Superior temporal gyrus (tissue), 1 donor: ENCODE measurements around the gene PRCP.

ENCODE experiments used
- DNase-seq: peaks from one replicate; pipeline ENCODE4 v3.0.0-alpha.2; 2016; ENCODE audit errors: extremely low spot score

Gene PRCP

DNA sequence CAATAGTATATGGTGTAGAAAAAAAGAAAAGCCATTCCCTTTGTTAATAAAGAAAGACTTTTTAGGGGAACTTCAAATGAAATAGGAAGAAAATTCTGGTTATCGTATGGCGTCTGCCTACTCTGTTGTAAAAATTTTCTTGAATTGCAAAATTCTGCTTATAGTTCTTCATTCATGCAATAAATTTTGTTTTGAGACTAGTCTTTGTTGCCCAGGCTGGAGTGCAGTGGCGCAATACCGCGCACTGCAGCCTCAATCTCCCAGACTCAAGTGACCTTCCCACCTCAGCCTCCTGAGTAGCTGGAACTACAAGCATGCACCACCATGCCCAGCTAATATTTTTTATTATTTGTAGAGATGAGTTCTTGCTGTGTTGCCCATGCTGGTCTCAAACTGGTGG is 7.1 kb upstream of the PRCP start:
- no peak for DNase-seq

DNA sequence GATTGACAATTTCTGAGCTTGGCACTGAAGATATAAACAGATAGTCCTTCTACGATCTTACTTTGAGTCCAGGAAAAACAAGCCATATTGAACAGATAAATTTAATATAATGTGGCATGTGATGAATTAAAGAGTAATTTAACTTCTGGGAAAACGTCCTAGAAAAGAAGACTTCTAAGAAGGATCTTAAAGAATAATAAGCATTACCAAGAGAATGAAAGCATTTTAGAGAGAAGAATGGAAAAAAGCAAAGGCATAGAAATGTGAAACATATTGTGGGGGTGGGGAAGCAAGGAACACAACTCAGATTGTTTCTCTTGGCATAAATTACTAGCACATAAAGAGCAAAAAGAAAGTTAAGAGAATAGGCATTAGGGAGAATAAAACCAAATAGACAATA is 6.7 kb upstream of the PRCP start:
- DNase-seq: peak; percentile 28

DNA sequence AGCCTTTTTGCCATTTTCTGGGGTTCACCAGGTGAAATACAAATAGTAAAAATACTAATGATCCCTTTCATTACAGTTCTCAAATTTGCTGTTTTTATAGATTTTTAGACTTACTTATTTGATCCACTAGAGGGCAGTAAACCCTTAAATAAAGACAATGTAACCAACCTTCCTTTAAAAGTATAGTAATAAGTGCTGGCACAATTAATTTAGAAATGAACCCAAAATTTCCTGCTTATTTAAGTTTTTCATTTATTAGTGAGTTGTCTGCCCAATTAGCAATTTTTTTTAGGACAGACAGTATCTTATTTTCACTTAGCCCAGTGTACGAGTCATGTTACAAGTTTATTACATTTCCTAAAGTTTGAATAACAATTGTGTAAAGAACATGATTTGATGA is 6.0 kb upstream of the PRCP start:
- DNase-seq: peak; percentile 79

DNA sequence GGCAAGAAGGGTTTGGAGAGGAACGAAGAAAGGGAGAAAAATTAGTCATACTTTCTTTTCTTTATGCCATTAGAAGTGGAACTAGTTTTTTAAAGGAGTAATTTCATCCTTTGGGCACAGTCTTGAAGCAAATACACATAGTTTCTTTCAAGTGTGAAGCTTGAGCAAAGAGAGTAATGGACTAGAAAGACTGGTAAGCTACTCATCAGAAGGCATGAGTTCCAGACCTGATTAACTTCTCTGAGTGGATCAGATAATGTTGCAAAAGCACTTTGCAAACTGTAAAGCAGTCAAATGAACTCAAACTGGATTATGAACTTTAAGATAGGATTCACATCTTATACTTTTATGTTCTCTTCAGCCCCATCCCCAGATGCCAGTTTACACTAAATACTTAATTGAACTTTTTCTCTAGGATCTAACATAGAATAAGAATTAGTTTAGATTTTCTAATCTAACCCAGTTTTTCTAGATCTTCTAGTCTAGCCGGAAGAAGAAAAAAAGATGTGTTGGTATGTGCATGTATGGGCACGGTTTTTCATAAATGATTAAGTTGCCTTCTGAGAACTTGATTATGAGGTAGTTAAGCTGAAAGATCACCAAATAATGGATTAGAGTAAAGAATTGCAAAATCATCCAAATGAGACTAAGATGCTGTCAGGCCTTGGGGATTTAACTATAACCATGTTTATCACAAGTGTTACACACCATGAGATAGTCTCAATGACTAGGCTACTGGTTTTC is 3.8 kb upstream of the PRCP start:
- DNase-seq: no peak

DNA sequence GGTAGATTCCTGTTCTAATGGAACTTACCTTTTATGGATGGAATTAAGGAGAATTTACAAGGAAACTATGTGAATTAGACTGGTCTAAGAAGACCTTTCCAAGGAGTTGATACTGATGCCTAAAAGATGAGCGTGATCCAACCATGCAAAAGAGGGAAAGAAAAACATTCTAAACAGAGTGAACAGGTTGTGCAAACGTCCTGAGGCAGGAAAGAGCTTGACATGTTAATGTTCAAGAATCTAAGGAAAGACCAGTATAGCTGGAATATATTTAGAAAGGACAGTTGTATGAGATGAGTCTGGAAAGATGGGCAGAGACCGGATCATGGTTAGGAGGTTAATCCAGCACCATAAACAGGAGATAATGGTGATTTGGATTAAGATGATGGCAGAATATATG is 2.6 kb upstream of the PRCP start:
- DNase-seq: no peak

DNA sequence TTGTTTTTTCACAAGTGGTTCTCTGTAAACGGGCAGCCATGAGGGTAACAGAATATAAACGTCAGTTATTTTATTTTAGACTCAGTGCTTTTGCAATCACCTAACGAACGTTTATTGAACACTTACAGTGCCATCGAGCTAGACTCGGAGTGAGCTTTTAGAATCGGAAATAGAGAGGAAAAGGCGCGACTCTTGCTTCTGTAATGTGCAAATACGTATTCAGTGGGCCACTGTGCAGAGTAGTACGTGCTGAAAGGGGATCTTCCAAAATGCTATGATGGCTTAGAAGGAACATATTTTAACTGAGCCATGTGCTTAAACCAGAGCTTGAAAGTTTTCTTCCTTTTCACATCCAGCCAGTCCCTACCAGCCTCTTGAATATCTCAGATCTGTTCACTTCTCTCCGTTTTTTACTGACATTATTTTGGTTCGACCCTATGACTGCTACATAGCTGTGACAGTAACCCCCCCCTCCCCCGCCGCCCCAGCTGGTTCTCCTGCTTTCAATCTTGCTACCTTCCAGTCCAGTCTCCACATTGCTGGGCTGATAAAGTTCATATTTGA is 1.8 kb upstream of the PRCP start:
- DNase-seq: no peak

DNA sequence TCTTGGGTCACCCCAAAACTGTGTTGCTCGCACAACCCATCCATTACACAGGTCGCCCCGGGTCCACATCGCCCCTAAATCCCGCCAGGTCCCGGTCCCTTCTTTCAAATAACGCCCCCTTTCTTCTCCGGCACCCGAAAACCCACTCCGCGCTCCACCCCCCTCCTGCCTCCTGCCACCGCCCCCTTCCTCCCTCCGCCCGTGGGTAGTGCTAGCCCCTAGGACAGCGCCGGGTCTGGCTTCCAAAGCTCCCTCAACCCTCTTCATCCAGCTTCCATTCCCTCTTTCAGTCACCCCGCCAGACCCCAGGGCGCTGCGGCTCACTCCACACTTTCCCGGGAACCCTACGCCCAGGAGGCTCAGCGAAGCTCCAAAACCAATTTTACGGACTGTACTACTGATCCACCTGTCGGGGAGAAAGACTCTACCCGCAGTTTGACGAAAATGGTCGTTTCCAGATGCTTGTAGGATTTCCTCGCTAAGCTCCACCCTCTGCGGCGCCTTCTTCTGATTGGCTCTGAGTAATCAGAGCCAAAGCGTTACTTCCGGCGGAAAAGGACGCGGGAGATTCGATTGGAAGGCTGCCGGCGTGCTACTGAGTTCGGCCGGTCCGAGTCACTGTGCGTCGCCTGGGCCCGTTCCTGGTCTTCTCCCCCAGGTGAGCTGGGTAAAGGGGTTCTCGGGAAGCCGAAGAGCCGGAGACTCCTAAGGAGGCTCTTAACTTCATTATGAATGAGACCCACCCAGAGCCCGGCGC is 1.1 kb upstream of the PRCP start, which contains the start of gene DDIAS:
Gene DDIAS (plus strand): TSS at position 572 of the 757 bp plus-strand sequence. CDS start 13,003 bp downstream, outside the sequence.
- peak; percentile 99 for DNase-seq

DNA sequence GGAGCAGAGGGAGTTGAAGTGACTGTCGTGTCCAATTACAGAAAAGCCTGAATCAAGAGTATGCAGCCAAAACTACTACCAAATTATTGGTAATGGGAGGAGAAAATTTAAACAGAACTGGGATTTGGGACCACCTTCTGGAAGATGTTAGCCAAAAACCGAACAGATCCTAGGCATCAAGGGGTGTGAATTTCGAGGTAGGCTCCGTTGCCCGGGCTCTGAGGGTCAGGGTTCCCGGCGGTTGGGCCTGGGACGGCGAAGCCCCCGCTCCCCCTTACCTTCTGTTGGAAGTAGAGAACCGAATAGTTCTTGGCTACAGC is 313 bp downstream of the PRCP start:
- DNase-seq: no peak

DNA sequence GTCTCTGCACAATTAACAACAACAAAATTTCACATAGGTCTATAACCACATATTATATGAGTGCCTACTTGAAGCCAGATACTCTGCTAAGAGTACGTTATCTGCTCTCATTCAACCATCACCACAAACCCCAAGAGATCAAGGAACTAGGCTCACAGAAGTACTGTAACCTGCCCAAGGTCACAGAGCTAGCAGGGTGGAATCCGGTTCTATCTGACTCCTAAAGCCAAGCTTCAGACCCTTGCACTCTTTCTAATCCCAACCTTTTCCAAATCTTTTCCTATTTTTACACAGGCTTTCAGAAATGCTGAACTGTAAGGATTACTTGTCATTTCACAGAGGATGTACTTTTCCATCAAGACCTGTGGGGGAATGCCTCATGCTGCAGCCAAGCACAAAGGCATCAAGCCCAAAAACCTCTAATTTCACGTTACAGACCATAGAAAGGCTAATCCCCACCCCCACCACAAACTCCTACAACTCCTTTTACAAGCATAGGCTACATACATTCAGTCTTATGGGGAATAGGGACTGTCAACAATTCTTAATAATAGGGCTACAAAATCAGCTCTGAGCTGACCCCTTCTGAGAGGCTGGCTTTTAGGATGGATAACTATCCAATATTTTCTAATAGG is 927 bp downstream of the PRCP start:
- DNase-seq: no peak

DNA sequence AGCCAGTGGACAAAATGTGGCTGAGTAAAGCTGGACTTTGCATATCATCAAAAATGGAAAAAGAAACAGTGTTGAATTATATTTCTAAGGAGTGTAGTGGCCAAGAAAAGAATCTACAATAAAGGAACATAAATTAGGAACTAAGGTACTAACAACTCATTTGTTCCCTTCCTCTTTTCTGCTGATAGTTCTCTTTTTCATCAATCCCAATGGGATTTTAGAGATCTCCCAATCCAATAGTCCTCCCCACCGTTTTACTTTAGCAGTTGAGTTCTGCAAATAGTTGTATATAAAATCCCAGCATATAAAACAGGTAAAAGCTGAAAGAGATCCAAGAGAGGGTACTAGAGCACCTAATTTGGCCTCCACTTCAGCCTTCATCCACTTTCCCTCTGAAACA is 2.0 kb downstream of the PRCP start:
- DNase-seq: no peak

DNA sequence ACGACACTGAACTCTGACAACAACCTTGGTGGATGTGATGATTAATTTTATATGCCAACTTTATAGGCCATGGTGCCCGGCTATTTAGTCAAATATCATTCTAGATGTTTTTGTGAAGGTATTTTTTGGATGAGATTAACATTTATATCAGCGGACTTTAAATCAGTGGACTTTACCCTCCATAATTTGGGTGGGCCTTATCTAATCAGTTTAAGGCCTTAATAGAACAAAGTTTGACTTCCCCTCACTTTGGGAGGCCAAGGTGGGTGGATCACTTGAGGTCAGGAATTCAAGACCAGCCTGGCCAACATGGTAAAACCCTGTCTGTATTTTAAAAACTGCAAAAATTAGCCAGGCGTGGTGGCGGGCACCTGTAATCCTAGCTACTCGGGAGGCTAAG is 4.0 kb downstream of the PRCP start:
- no peak for DNase-seq

DNA sequence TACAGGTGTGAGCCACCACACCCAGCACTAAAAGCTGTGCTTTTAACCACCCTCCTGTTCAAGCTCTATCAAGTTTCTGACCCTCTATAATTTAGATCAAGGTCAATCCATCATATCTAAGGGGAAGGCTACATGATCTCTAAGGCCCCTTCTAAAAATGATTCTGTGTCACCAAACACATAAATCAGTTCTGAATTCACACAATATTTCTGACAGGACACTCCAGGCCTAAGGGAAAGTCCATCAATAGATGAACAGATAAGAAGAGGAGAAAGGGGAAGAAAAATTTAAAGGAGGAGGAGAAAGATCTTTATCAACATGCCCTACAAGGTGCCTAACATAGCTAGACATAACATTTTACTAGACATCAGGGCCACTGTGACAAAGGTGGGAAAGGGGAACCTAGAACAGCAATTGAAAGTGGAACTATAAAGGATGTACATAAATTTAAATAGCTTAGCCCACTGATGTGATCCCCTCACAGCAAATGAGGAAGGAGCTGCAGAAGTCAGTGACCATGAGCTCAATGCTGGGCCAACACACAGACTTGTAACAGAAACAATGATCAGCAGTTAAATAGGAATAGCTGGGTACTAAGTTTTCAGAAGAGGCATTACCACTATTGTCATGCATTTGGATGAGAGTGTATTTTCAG is 4.7 kb downstream of the PRCP start:
- no peak for DNase-seq

DNA sequence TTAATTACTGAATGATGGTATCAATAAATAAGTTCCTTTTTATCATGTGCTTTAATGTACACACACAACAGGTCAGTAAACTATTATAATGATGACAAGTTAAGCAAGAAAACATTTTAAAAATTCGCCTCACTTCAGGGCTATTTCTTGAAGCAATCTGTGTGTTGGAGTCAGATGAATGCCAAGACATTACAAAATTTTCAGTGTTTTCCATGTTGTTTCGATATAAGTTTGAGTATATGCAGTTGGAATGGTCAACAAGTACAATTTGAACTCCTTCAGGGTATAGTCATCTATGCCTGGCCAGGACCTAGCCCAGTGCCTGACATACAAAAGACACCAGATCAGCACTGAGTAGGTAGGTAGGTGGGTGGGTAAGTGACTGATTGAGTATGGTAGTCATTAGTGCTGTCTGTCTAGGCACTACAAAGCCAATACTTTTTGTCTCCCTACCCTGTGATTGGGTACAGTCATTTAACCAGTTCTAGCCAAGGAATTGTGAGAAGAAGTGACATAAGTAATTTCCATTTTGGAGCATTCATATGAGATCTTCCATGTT is 7.5 kb downstream of the PRCP start:
- no peak for DNase-seq

DNA sequence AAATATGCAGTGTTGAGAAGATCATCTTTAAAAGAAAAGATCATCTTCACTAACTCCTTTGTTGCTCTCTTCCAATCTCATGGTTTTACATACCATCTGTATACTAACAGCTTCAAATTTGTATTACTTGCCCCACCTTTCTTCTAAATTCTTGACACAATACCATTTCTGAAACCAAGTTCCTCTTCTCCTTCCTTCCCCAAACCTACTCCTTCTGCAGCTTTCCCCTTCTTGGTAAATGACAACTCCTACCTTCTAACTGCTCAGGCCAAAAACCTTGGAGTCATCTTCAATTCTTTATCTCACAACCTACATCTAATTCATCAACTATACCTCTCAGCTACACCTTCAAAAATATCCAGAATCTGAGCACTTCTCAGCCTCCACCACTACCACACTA is 9.3 kb downstream of the PRCP start:
- DNase-seq: no peak

DNA sequence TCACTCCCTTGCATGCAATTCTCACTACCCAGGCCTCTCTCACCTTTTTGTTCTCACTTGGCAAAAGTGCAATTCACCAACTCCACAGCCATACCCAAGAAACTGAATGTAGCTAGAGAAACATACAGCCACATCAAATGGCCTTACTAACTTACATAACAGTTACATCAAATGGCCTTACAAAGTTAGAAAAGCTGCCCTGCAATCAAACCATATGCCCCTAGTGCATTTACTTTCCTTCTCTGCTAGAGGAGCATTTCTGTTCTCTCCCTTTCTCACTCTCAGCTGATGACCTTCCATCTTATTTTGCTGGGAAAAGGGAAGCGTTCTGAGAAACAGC is 10.3 kb downstream of the PRCP start:
- no peak for DNase-seq

DNA sequence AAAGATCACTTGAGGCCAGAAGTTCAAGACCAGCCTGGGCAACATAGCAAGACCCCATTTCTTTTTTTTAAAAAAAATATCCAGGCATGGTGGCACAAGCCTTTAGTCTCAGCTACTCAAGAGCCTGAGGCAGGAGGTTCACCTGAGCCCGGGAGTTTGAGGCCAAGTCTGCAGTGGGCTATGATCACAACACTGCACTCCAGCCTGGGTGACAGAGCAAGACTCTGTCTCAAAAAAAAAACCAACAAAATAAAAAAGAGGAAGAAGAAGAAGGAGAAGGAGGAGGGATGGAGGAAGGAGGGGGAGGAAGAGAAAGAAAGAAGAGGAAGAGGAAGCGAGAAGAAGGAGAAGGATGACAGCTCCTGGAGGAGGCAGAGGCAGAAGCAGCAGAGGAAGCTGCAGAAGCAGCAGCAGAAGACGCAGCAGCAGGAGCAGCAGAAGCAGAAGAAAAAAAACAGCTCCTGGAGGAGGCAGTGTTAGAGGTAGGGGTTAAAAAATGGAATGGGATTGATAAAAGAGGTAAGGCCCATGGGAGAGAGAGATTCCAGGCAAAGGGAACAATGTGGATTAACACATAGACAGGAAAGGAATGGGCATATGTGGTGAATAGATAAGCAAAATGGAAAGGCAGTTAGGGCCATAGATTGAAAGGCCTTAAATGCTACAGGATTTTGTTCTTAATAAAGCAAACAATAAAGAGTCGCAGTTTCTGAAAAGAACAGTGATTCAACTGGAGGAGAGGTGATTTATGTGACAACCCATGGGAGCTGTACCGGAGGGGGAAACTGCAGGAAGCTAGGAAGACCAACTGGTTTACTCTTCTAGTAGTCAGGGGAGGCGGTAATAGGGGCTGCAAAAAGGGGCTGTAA is 10.9 kb downstream of the PRCP start:
- DNase-seq: no peak

DNA sequence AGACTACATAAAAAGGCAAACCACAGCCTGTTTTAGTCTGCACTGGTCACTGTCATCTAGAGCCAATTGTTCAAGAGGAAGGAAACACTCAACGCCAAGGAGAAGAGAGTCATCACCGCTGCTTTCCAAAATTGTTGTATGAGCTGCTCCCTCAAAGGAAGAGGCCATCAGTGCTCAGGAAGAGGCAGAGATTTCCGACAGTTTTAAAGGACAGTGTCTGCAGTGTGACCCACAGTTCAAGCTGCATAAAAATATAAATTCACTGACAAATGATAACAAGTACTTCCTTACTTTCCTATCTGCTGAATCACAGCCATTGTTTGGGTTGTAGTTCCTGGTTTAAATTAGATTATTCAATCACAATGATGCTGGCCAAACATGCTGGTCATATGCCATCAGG is 16.4 kb downstream of the PRCP start:
- no peak for DNase-seq

DNA sequence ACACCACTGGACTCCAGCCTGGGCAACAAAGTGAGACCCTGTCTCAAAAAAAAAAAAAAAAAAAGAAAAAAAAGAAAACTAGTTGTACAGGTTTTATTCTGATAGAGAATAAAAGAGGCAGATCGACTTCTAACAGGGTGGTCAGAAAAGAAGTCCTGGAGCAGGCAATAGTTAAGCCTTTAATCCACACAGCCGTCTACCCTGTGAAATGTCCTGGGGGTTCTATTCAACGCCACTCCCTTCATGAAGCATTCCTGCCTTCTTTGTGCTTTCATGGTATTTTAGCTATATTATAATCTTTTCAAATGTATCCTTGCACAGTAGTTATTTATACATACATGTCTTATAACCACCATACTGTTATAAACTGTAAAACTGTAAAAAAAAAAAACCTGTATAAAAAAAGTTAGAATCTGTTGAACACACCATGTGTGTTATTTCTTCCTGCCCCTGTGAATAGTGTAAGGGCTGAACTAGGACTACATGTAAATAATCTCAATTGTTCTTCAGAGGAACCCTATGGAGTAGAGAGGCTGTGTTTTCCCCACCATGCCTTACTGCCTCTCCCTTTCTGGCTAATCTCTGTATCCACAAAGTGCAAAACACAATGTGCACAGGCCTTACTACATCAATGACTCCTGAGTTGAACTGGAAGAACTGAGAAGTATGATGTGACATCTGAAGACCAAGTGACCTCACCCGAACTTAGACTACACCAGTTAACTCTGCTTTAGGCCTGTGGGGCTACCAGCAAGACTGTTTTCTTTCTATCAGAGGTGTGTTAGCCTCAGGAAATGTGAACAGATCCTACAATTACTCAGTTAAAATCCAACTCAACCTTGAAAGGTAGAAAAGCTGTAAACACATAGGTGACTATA is 25.3 kb downstream of the PRCP start:
- DNase-seq: no peak

DNA sequence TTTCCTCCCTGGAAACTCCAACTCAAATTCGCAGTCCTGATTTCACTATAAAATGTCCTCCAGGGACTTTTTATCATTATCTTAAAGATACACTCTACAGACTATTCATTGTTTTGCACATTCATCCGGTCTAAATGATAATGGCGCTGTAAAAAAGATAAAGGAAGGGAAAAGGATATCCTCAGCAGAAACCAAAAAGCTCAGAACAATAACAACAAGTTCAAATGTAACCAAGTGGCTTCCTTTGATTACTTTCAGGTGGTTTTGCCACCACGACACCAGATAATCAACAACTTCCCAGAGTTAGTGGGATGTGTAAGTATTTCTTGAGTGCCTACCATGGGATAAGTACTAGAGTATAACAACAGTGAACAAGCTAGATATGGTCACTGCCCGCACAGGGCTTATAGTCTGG is 26.3 kb downstream of the PRCP start:
- DNase-seq: no peak
